MG63 (cell line): ENCODE measurements around the gene MAP6D1. TPM values are rescaled to one million over a fixed set of nuclear protein-coding genes. Genes with fewer than 3 reads are reported as not detected.
"Not testable (repeated sequence)": the region's sequence is repeated elsewhere in the genome, so short reads cannot be mapped to it uniquely, and the experiment has no call there.

Experiments used
- DNase-seq: peaks from one replicate; pipeline ENCODE4 v3.0.0-alpha.2; 2020
- H3K27me3 ChIP-seq: fragments of 250-450 bp; sonication (Bioruptor Pico); 2 replicates; pipeline ENCODE4 v1.5.1; 2020; ENCODE audit warnings: mild to moderate bottlenecking, moderate library complexity
- H3K36me3 ChIP-seq: fragments of 250-450 bp; sonication (Bioruptor Pico); 2 replicates; pipeline ENCODE4 v1.5.1; 2020; ENCODE audit warnings: mild to moderate bottlenecking, moderate library complexity
- H3K4me3 ChIP-seq: fragments of 250-450 bp; sonication (Bioruptor Pico); 2 replicates; pipeline ENCODE4 v1.5.1; 2020; ENCODE audit warnings: mild to moderate bottlenecking, moderate library complexity
- H3K9me3 ChIP-seq: fragments of 250-450 bp; sonication (Bioruptor Pico); 2 replicates; pipeline ENCODE4 v1.5.1; 2020; ENCODE audit warnings: mild to moderate bottlenecking, moderate library complexity
- total RNA-seq: library from RNA; depleted of rRNA; stranded (reverse); fragments of >200 nt; shearing (Covaris generic); gene quantifications from 2 replicates; pipeline ENCODE4 v1.2.3, GENCODE V29; 2014; ENCODE audit warnings: low replicate concordance; rRNA removed

MAP6D1 gene
- total RNA-seq, 1 experiment from 2014 or later, result 3.1 TPM

DNA sequence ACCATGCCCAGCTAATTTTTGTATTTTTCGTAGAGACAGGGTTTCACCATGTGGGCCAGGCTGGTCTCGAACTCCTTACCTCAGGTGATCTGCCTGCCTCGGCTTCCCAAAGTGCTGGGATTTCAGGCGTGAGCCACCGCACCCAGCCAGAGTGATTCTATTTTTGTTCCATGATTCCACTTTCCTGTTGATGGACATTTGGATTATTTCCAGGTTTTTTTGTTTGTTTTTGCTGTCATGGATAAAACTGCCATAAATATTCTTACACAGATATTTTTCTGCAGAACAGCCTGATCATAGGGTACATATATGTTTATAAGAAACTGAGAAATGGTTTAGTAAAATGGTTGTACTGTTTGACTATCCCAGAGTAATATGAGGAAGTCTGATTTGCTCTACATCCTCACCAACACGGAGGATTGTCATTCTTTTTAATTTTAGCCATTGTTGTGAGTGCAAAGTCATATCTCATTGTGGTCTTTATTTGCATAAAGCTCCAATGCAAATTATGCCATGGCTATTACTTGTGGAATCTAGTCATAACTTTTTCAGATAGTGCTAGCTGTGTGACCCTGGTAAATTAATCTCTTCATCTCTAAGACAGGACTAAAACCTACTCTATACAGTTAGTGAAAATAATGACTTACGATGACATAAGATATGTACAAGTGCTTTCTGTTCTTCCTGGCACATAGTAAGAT is 42.7 kb downstream of the MAP6D1 start:
- Histone ChIP-seq H3K4me3 (no peak overlapping the region), H3K27me3 (no peaks in the 10 kb centered on the region), H3K9me3 (no peaks in the 10 kb centered on the region), H3K36me3 (peaks cover 84% of the 10 kb centered on the region)
- no peak for DNase-seq

DNA sequence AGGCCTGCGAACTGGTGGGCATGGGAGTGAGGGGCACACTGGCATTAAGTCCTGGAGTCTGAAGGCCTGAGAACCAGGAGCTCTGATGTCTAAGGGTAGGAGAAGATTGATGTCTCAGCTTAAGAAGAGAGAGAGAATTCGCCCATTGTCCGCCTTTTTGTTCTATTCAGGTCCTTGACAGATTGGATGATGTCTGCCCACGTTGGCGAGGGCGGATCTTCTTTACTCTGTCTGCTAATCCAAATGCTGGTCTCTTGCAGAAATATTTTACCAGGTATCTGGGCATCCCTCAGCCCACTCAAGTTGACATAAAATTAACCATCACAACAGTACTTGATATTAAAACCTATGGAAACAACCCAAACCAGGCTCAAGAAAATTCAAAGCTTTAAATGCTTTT is 44.1 kb downstream of the MAP6D1 start:
- DNase-seq, result no peak
- peaks cover 85% of the 10 kb centered on the region for H3K36me3 ChIP-seq

DNA sequence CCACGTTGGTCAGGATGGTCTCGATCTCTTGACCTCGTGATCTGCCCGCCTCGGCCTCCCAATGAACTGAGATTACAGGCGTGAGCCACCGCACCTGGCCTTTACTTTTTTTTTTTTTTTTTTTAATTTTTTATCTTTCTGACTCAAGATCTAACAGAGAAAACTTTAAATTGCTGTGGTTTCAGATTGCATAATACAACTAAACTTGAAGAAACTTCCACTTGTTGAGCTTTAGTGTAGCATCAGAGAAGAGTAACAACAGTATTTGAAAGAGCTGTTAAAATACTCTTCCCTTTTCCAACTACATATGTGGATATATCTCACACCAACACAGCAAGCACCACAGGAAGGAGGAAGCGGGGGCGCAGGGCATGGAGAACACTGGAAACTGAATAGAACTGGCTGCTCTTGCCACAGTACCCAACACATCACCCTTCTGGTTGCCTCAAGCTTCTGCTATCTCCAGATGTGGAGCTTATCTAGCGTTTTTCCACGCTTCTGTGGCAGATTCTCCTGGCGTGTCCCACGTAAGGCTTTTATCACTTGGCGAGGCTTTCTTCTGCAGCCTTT is 45.4 kb downstream of the MAP6D1 start:
- Histone ChIP-seq H3K9me3 (no peaks in the 10 kb centered on the region), H3K27me3 (no peaks in the 10 kb centered on the region), H3K36me3 (peaks cover 88% of the 10 kb centered on the region), H3K4me3 (no peak overlapping the region)
- DNase-seq, result no peak

More for the DNA sequence above, 44.1 kb downstream of the MAP6D1 start:
- H3K9me3 ChIP-seq, result no peaks in the 10 kb centered on the region
- H3K4me3 ChIP-seq, result no peak overlapping the region
- no peaks in the 10 kb centered on the region for H3K27me3 ChIP-seq

DNA sequence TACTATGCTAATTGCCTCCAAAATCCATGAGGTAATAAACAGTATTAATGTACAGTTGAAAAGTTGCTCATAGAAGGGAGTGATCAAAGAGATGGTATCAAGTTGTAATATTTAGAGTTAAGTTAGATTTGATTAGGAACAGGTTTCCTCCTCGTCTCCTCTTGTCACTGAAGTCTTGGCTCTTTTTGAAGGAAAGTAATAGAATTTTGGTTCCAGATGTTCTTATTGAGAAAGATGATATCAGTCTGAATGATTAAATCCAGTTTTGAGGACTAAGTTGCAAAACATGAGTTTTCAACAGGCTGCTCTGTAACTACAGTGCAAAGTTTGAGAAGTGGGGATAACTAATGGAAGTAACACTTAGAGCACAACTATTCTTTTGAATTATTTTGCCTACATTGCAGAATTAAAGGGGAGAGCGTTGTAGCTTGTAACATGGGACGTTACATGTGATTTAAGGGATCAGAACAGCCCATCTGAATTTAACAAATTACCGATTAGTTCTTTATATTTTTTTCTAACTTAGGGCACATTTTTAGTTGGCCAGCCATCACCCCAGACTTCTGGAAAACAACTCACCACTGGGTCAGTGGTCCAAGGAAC is 48.3 kb downstream of the MAP6D1 start:
- H3K27me3 ChIP-seq, result no peaks in the 10 kb centered on the region
- no peak for DNase-seq
- no peaks in the 10 kb centered on the region for H3K9me3 ChIP-seq
- H3K36me3 ChIP-seq, result peaks cover 88% of the 10 kb centered on the region
- H3K4me3 ChIP-seq, result no peak overlapping the region

DNA sequence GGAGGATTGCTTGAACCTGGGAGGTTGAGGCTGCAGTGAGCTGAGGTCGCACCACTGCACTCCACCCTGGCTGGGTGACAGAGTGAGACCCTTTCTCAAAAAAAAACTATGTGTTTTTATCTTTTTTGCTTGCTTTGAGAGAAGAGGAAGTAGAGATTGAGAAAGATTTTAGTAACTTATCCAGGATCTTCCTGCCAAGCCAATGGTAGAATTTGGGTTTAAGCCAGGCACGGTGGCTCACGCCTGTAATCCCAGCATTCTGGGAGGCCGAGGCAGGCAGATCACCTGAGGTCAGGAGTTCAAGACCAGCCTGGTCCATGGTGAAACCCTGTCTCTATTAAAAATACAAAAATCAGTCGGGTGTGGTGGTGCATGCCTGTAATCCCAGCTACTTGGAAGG is 48.9 kb downstream of the MAP6D1 start:
- not testable (repeated sequence) for H3K9me3 ChIP-seq, DNase-seq, H3K4me3 ChIP-seq, H3K27me3 ChIP-seq
- peaks cover 89% of the 10 kb centered on the region for H3K36me3 ChIP-seq

DNA sequence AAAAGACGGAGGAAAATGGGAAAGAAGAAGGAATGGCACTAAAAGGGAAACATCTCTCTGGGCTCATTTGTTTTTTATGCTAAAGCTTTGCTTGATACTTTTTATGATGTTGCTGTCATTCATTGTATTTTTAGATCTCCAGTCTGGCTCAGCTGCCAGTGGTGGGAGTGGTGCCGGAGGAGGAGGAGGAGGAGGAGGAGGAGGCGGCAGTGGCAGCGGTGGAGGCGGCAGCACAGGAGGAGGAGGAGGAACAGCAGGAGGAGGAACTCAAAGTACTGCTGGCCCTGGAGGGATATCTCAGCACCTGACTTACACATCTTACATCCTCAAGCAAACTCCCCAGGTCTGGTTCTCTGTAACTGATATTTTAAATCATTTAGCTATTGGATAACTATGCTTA is 49.6 kb downstream of the MAP6D1 start:
- Histone ChIP-seq H3K36me3 (peaks cover 86% of the 10 kb centered on the region), H3K9me3 (no peaks in the 10 kb centered on the region), H3K4me3 (no peak overlapping the region), H3K27me3 (no peaks in the 10 kb centered on the region)
- DNase-seq, result no peak

DNA sequence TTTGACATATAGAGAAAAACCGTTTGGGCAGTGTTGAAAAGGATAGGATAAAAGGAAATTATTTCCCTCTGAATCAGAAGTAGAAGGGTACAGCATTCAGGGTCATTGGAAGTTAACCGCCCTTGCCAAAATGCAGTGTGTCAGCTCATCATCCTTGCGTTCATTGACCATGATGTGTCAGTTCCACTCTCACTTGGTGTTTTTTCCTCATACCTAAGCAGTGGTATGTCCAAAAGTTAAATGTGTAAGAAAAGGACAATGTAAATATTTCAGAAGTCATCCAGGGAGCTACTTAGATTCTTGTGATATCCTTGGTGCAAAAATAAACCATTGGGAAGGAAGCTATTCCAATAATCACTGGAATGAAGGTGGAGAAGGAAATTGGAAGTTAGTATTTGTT is 50.7 kb downstream of the MAP6D1 start:
- peak; percentile 70 for DNase-seq
- Histone ChIP-seq H3K9me3 (no peaks in the 10 kb centered on the region), H3K36me3 (peaks cover 85% of the 10 kb centered on the region), H3K27me3 (no peaks in the 10 kb centered on the region), H3K4me3 (no peak overlapping the region)

DNA sequence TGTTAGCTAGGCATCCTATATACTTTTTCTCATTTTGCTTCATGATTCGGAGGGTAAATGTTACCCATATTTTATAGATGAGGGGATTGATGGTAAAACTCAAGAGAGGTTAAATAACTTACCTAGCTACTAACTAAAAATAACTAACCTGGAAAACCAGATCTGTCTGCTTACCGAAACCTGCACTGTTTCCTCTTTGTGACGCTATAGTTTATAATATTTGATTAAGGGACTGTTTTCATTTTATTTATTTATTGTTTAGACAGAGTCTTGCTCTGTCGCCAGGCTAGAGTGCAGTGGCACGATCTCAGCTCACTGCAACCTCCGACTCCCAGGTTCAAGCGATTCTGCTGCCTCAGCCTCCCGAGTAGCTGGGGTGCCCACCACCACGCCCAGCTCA is 55.9 kb downstream of the MAP6D1 start:
- Histone ChIP-seq H3K36me3 (peaks cover 77% of the 10 kb centered on the region), H3K27me3 (no peaks in the 10 kb centered on the region), H3K9me3 (no peaks in the 10 kb centered on the region), H3K4me3 (no peak overlapping the region)
- no peak for DNase-seq

DNA sequence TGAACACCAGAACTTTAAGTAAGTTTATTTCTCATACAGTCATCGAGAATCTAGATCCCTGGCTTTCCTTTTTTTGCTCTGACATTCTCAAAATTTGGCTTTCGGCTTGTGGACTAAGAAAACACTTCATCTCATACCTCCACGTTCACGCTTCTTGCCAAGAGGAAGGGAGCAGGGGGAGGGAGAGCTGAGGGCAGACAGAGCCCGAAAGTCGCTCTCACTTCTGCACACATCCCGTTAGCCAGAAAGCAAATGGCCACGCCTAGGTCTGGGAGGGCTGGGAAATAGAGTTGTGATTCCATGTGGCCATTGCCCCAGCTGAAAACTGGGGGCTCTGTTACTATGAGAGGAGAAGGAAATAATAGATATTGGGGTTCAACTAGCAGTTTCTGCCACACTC is 57.3 kb downstream of the MAP6D1 start:
- H3K36me3 ChIP-seq, result peaks cover 73% of the 10 kb centered on the region
- no peaks in the 10 kb centered on the region for H3K27me3 ChIP-seq
- no peaks in the 10 kb centered on the region for H3K9me3 ChIP-seq
- no peak overlapping the region for H3K4me3 ChIP-seq
- DNase-seq, result no peak

DNA sequence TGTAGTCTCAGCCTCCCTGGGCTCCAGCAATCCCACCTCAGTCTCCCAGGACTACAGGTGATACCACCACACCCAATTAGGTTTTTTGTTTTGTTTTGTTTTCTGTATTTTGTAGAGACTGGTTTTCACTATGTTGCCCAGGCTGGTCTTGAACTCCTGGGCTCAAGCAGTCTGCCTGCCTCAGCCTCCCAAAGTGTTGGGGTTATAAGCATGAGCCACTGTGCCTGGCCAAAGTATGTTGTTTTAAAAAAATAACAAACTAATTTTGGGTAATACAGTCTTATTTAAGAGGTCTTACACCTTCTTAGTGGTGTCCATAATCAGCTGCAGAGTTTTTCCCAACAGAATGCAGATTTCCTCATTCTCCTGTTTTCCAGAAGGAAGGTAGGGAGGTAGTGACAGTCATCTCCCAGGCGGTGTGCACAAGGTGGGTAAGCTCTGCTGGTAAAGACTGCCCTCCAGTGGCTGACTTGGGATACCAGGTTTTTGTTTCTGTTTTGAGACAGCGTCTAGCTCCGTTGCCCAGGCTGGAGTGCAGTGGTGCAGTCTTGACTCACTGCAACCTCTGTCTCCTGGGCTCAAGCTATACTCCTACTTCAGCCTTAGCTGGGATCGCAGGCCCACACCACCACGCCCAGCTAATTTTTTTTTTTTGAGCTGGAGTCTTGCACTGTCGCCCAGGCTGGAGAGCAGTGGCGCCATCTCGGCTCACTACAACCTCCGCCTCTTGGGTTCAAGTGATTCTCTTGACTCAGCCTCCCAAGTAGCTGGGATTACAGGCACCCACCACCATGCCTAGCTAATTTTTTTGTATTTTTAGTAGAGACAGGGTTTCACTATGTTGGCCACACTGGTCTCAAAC is 58.4 kb downstream of the MAP6D1 start:
- Histone ChIP-seq H3K4me3 (no peak overlapping the region), H3K9me3 (no peaks in the 10 kb centered on the region), H3K36me3 (peaks cover 71% of the 10 kb centered on the region), H3K27me3 (no peaks in the 10 kb centered on the region)
- DNase-seq, result peak; percentile 60

DNA sequence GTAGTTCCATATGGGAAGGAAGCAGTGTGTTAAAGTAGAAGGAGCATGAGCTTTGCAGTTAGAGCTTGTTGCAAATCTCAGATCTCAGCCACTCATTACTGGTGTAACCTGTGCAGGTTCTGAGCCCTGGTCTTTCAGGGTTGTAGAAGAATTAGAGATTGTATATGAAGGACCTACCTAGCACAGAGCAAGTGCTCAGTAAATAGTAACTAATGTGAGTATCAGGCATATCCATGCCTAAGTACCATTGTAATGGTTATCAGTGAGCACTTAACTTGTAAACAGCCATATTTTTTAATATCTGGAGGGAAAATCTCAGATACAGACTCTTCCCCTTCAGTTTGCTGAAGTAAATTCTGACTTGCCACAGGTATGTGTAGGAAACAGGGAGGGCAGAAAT is 59.3 kb downstream of the MAP6D1 start:
- Histone ChIP-seq H3K27me3 (no peaks in the 10 kb centered on the region), H3K4me3 (no peak overlapping the region), H3K9me3 (no peaks in the 10 kb centered on the region), H3K36me3 (peaks cover 77% of the 10 kb centered on the region)
- no peak for DNase-seq

Other genes starting within 250 kb of the MAP6D1 start
- gene KLHL24, start 190.0 kb downstream of the MAP6D1 start, total RNA-seq, result 13.4 and 36.8 TPM in 2 replicates
- 26.6 and 34.6 TPM in 2 replicates for gene YEATS2, start 127.8 kb downstream of the MAP6D1 start, total RNA-seq
- gene PARL, start 59.3 kb upstream of the MAP6D1 start, total RNA-seq, result 55.7 and 75.9 TPM in 2 replicates
- gene ABCC5, start 192.3 kb upstream of the MAP6D1 start, total RNA-seq, result 6.6 and 7.9 TPM in 2 replicates
- gene HTR3D, start 206.2 kb upstream of the MAP6D1 start, total RNA-seq, result not detected in 2 replicates
- not detected in 2 replicates for gene HTR3C, start 227.5 kb upstream of the MAP6D1 start, total RNA-seq